Erythroblast (primary cell): ENCODE measurements around the gene ZNF398.

Experiments used
- DNase-seq, 2 experiments: peaks; one replicate each; lab custom pipeline; 2025; lab: John Stamatoyannopoulos, UW
- GATA1 ChIP-seq: IDR thresholded peaks from 2 replicates; pipeline ENCODE4 v1.6.1; 2011; ENCODE audit warnings: low read depth, mild to moderate bottlenecking, control low read depth, low read length, moderate library complexity
- POLR2A ChIP-seq: IDR thresholded peaks from 2 replicates; pipeline ENCODE4 v1.6.1; 2011; ENCODE audit warnings: mild to moderate bottlenecking, low read length

The ZNF398 gene

GRCh38 chr7:149197675-149198074 lies 50.4 kb downstream of the ZNF398 start:
- no peak for DNase-seq
- TF ChIP-seq GATA1, result no peak
- TF ChIP-seq POLR2A, result no peak

GRCh38 chr7:149198161-149198816 lies 51.0 kb downstream of the ZNF398 start:
- no peak for DNase-seq
- TF ChIP-seq GATA1 (no peak), POLR2A (no peak)

GRCh38 chr7:149199234-149199995 lies 52.2 kb downstream of the ZNF398 start:
- TF ChIP-seq GATA1 (no peak), POLR2A (no peak)
- DNase-seq, result no peak

- DNase-seq, result no peak
- TF ChIP-seq GATA1 (no peak), POLR2A (no peak)
These were observed 55.6 kb downstream of the ZNF398 start for GRCh38 chr7:149202831-149203231.

GRCh38 chr7:149205690-149206381 lies 58.6 kb downstream of the ZNF398 start:
- DNase-seq, result no peak
- TF ChIP-seq POLR2A (no peak), GATA1 (no peak)

GRCh38 chr7:149207324-149208035 lies 60.2 kb downstream of the ZNF398 start:
- no peak for DNase-seq
- no peak for TF ChIP-seq GATA1
- TF ChIP-seq POLR2A, result no peak

GRCh38 chr7:149209518-149210269 lies 62.4 kb downstream of the ZNF398 start:
- DNase-seq, result peak; percentile 48 to 67
- TF ChIP-seq GATA1 (no peak), POLR2A (no peak)

- DNase-seq, result no peak
- TF ChIP-seq GATA1 (no peak), POLR2A (no peak)
These were observed 63.3 kb downstream of the ZNF398 start for GRCh38 chr7:149210551-149210950.

GRCh38 chr7:149214020-149214720 lies 66.9 kb downstream of the ZNF398 start:
- DNase-seq, result no peak
- TF ChIP-seq POLR2A (no peak), GATA1 (no peak)

GRCh38 chr7:149216402-149216801 lies 69.1 kb downstream of the ZNF398 start:
- no peak for DNase-seq
- TF ChIP-seq POLR2A (no peak), GATA1 (no peak)

- DNase-seq, result no peak
- TF ChIP-seq POLR2A, result no peak
- no peak for TF ChIP-seq GATA1
These were observed 70.3 kb downstream of the ZNF398 start for GRCh38 chr7:149217570-149217969.

- DNase-seq, result no peak
- TF ChIP-seq POLR2A, result no peak
- no peak for TF ChIP-seq GATA1
These were observed 71.5 kb downstream of the ZNF398 start for GRCh38 chr7:149218469-149219420.
